Liver (tissue), 9 donors: ENCODE data around the gene PCDH9. TPM values are rescaled to one million over a fixed set of nuclear protein-coding genes. Genes with fewer than 3 reads are reported as not detected.
"Not testable (repeated sequence)": the region's sequence is repeated elsewhere in the genome, so short reads cannot be mapped to it uniquely, and the experiment has no call there.

Experiments used
- DNase-seq: peaks from one replicate; pipeline ENCODE4 v3.0.0-alpha.2; 2017; ENCODE audit warnings: low spot score
- H3K27ac ChIP-seq, 2 donors: one replicate each; pipeline ENCODE4 v1.7.0; 2013; ENCODE audit warnings: inconsistent platforms in 2 of 2, low read length in 2 of 2, control low read depth in 1 of 2, low read depth in 1 of 2, mild to moderate bottlenecking in 1 of 2
- H3K27me3 ChIP-seq, 4 donors: one replicate each; pipeline versions ENCODE4 v1.6.1 to v1.7.0; 2013; ENCODE audit warnings: low read length in 3 of 4, inconsistent platforms in 1 of 4, mild to moderate bottlenecking in 1 of 4, moderate library complexity in 1 of 4; ENCODE audit not compliant: control insufficient read depth in 4 of 4, insufficient read depth in 4 of 4
- H3K36me3 ChIP-seq, 4 donors: one replicate each; pipeline versions ENCODE4 v1.6.1 to v1.7.0; 2013; ENCODE audit warnings: low read length in 3 of 4, mild to moderate bottlenecking in 3 of 4, low read depth in 1 of 4, moderate library complexity in 1 of 4; ENCODE audit not compliant: control insufficient read depth in 4 of 4, insufficient read depth in 3 of 4
- H3K4me1 ChIP-seq, 4 donors: one replicate each; pipeline versions ENCODE4 v1.6.1 to v1.7.0; 2013; ENCODE audit warnings: low read length in 3 of 4, mild to moderate bottlenecking in 3 of 4, moderate library complexity in 1 of 4; ENCODE audit not compliant: control insufficient read depth in 4 of 4, insufficient read depth in 4 of 4
- H3K4me3 ChIP-seq, 3 donors: one replicate each; pipeline versions ENCODE4 v1.6.1 to v1.7.0; 2013; ENCODE audit warnings: low read length in 3 of 3, control low read depth in 1 of 3, low read depth in 1 of 3, mild to moderate bottlenecking in 1 of 3
- H3K9ac ChIP-seq, 2 donors: one replicate each; pipeline ENCODE4 v1.7.0; 2013; ENCODE audit warnings: low read length in 2 of 2, mild to moderate bottlenecking in 2 of 2, moderate library complexity in 2 of 2, control low read depth in 1 of 2, low read depth in 1 of 2
- H3K9me3 ChIP-seq, 4 donors: one replicate each; pipeline versions ENCODE4 v1.6.1 to v1.7.0; 2013; ENCODE audit warnings: low read length in 3 of 4; ENCODE audit not compliant: control insufficient read depth in 4 of 4
- EGR1 ChIP-seq, 2 donors: IDR thresholded peaks; 2 replicates each; pipeline ENCODE4 v1.6.1; 2016 to 2018; ENCODE audit warnings: antibody characterized with exemption in 2 of 2, low read depth in 2 of 2
- FOXA1 ChIP-seq: IDR thresholded peaks from 2 replicates; pipeline ENCODE4 v1.6.1; 2016; ENCODE audit warnings: antibody characterized with exemption
- FOXA2 ChIP-seq: IDR thresholded peaks from 2 replicates; pipeline ENCODE4 v1.6.1; 2016; ENCODE audit warnings: antibody characterized with exemption
- GABPA ChIP-seq, 2 donors: IDR thresholded peaks in 1 of 2; conservative IDR thresholded peaks in 1 of 2; 2 replicates each; pipeline ENCODE4 v1.6.1; 2016; ENCODE audit warnings: antibody characterized with exemption in 2 of 2, mild to moderate bottlenecking in 1 of 2, moderate library complexity in 1 of 2
- HNF4A ChIP-seq, 2 donors: conservative IDR thresholded peaks; 2 replicates each; pipeline ENCODE4 v1.6.1; 2016; ENCODE audit warnings: antibody characterized with exemption in 2 of 2, mild to moderate bottlenecking in 2 of 2
- HNF4G ChIP-seq: IDR thresholded peaks from 2 replicates; pipeline ENCODE4 v1.6.1; 2016; ENCODE audit warnings: antibody characterized with exemption
- JUND ChIP-seq, 2 donors: IDR thresholded peaks; 2 replicates each; pipeline ENCODE4 v1.6.1; 2016; ENCODE audit warnings: antibody characterized with exemption in 2 of 2
- NR2F2 ChIP-seq: IDR thresholded peaks from 2 replicates; pipeline ENCODE4 v1.6.1; 2016; ENCODE audit warnings: antibody characterized with exemption
- RAD21 ChIP-seq, 2 donors: IDR thresholded peaks; 2 replicates each; pipeline ENCODE4 v1.6.1; 2016; ENCODE audit warnings: antibody characterized with exemption in 2 of 2, mild to moderate bottlenecking in 2 of 2
- REST ChIP-seq: IDR thresholded peaks from 2 replicates; pipeline ENCODE4 v1.6.1; 2016; ENCODE audit warnings: antibody characterized with exemption, mild to moderate bottlenecking
- RXRA ChIP-seq, 2 donors: IDR thresholded peaks; 2 replicates each; pipeline ENCODE4 v1.6.1; 2017 to 2018; ENCODE audit warnings: antibody characterized with exemption in 2 of 2, mild to moderate bottlenecking in 1 of 2
- TAF1 ChIP-seq: conservative IDR thresholded peaks from 2 replicates; pipeline ENCODE4 v1.6.1; 2016; ENCODE audit warnings: antibody characterized with exemption, mild to moderate bottlenecking
- YY1 ChIP-seq: IDR thresholded peaks from 2 replicates; pipeline ENCODE4 v1.6.1; 2016; ENCODE audit warnings: antibody characterized with exemption, mild to moderate bottlenecking
- WGBS: extraction: QIAGEN DNeasy Blood & Tissue Kit; methylation state at CpG from one replicate; pipeline ENCODE4 v1.1.7; 2013; 5-methylcytosine and 5-hydroxymethylcytosine counted together
- polyA plus RNA-seq, 2 donors: library from polyadenylated mRNA; stranded (reverse) in 1 of 2; unstranded in 1 of 2; fragments of 200-250 nt in 1 of 2; fragments of >200 nt in 1 of 2; fragmentation: Nextera tagmentation in 1 of 2; extraction: Ambion mirVana in 1 of 2; gene quantifications; one replicate each; pipeline versions ENCODE4 v1.2.1 to v1.2.3, GENCODE V29; 2013 to 2015
- total RNA-seq, 2 donors: library from RNA; depleted of rRNA; stranded (reverse); fragments of >200 nt; gene quantifications; one replicate each; pipeline ENCODE4 v1.2.3, GENCODE V29; 2014
- TF ChIP-seq, protein P1 (sequence below): IDR thresholded peaks from 2 replicates; pipeline ENCODE4 v1.6.1; 2016; ENCODE audit warnings: antibody characterized with exemption
- TF ChIP-seq, protein P2 (sequence below): fragments of 150-350 bp; IDR thresholded peaks from 2 replicates; pipeline ENCODE4 v1.5.1; 2017; ENCODE audit warnings: improper control_type of control experiment, low read depth, low read length; ENCODE audit not compliant: missing input control
- TF ChIP-seq, protein P3 (sequence below): IDR thresholded peaks from 2 replicates; pipeline ENCODE4 v1.6.1; 2016; ENCODE audit warnings: antibody characterized with exemption
- donor health status: healthy.
- donor health status: healthy.
- donor health status: healthy.
- donor health status: healthy.
- donor health status: healthy.

Gene PCDH9
- total and polyA plus RNA-seq, 4 donors = 0.90 to 4.0 (median 2.2) TPM

DNA sequence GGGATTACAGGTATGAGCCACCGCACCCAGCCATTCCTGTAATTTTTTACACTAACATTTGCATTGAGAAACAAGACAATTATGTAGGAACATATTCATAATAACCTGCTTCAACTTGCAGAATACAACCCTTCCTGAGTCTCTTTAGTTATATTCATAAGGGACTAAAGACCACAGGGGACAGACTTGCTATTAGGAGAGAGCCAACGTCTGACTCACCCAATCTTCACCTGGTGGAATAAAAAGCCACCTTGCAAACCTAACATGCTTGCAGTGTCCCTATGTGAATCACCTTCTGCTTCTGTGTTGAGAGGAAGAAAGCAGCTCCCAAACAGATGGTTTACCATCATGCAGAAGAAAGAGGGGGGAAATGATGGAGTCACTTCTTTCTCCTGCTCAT is 456.1 kb downstream of the PCDH9 start (continued):
- no peak for TF ChIP-seq FOXA2

GRCh38 chr13:66765559-66765958 is 464.6 kb downstream of the PCDH9 start:
- no peak overlapping the region for H3K9ac ChIP-seq
- H3K27me3 ChIP-seq = peaks cover 0 to 4% (median 0%) of the 10 kb centered on the region in 4 donors
- TF ChIP-seq, protein P1, sequence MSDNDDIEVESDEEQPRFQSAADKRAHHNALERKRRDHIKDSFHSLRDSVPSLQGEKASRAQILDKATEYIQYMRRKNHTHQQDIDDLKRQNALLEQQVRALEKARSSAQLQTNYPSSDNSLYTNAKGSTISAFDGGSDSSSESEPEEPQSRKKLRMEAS = no peak
- TF ChIP-seq YY1 = no peak
- TF ChIP-seq, protein P2, sequence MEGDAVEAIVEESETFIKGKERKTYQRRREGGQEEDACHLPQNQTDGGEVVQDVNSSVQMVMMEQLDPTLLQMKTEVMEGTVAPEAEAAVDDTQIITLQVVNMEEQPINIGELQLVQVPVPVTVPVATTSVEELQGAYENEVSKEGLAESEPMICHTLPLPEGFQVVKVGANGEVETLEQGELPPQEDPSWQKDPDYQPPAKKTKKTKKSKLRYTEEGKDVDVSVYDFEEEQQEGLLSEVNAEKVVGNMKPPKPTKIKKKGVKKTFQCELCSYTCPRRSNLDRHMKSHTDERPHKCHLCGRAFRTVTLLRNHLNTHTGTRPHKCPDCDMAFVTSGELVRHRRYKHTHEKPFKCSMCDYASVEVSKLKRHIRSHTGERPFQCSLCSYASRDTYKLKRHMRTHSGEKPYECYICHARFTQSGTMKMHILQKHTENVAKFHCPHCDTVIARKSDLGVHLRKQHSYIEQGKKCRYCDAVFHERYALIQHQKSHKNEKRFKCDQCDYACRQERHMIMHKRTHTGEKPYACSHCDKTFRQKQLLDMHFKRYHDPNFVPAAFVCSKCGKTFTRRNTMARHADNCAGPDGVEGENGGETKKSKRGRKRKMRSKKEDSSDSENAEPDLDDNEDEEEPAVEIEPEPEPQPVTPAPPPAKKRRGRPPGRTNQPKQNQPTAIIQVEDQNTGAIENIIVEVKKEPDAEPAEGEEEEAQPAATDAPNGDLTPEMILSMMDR = no peak
- no peak for TF ChIP-seq GABPA (IDR thresholded peaks at IDR 0.05 in 1 of 2, conservative IDR thresholded peaks at IDR 0.05 in 1 of 2)
- TF ChIP-seq TAF1 = no peak
- no peak for TF ChIP-seq FOXA1
- TF ChIP-seq NR2F2 = no peak
- TF ChIP-seq RAD21 (IDR thresholded peaks at IDR 0.05) = no peak
- TF ChIP-seq HNF4A (conservative IDR thresholded peaks at IDR 0.05) = no peak
- no peak for TF ChIP-seq EGR1 (IDR thresholded peaks at IDR 0.05; ENCODE audit: low read depth in 2 of 2)
- TF ChIP-seq RXRA (IDR thresholded peaks at IDR 0.05) = peak in 1 of 2 donors; percentile 29
- TF ChIP-seq JUND (IDR thresholded peaks at IDR 0.05) = no peak
- no peak for TF ChIP-seq HNF4G
- TF ChIP-seq FOXA2 = peak; percentile 60
- TF ChIP-seq, protein P3, sequence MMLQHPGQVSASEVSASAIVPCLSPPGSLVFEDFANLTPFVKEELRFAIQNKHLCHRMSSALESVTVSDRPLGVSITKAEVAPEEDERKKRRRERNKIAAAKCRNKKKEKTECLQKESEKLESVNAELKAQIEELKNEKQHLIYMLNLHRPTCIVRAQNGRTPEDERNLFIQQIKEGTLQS = no peak
- no peak for TF ChIP-seq REST
- H3K4me1 ChIP-seq = peaks cover 0 to 4% (median 0%) of the 10 kb centered on the region in 4 donors
- no peak for DNase-seq
- H3K36me3 ChIP-seq = no peaks in the 10 kb centered on the region
- no peak overlapping the region for H3K4me3 ChIP-seq
- no peak overlapping the region for H3K27ac ChIP-seq
- H3K9me3 ChIP-seq = peaks cover 0 to 11% (median 0%) of the 10 kb centered on the region in 4 donors

GRCh38 chr13:66760678-66761077 is 469.5 kb downstream of the PCDH9 start:
- not testable (repeated sequence) for H3K27ac ChIP-seq, H3K27me3 ChIP-seq, H3K4me1 ChIP-seq, H3K36me3 ChIP-seq, DNase-seq, H3K9ac ChIP-seq, H3K4me3 ChIP-seq
- peaks cover 0 to 18% (median 0%) of the 10 kb centered on the region in 4 donors for H3K9me3 ChIP-seq
- 79% methylated on average over 4 of the region's 4 CpGs for WGBS
